GM12878 (cell line): Measurements from ENCODE around the gene ACBD5. TPM values are rescaled to one million over a fixed set of nuclear protein-coding genes. Genes with fewer than 3 reads are reported as not detected.

Experiments used
- ATAC-seq: fragments of 200-7000 bp; cut with Tn5 transposase; 3 replicates; pipeline ENCODE4 v1.9.1; 2020; ENCODE audit warnings: mild to moderate bottlenecking, moderate library complexity
- BruUV-seq: library from RNA; stranded (reverse); fragments of 400-500 nt; replicated peaks from 2 replicates; lab custom pipeline; 2021; lab: Mats Ljungman, UMichigan
- CTCF ChIA-PET: fragments of 300-600 bp; sonication (Branson Sonifier 250); formaldehyde crosslinking; extraction: SDS; loops from one replicate; lab custom pipeline; 2021; ENCODE audit warnings: inconsistent platforms; lab: Yijun Ruan, JAX
- POLR2A ChIA-PET: fragments of 350-600 bp; formaldehyde crosslinking; extraction: SDS; loops from one replicate; lab custom pipeline; 2021; ENCODE audit warnings: inconsistent platforms; lab: Charles Lee
- RAD21 ChIA-PET: fragments of 300-600 bp; sonication (Branson Sonifier 250); formaldehyde crosslinking; loops from one replicate; lab custom pipeline; 2023; ENCODE audit warnings: antibody characterized with exemption; ENCODE audit not compliant: unreplicated experiment; lab: Charles Lee
- SMC1A ChIA-PET: fragments of 300-600 bp; sonication (Branson Sonifier 250); formaldehyde crosslinking; loops from one replicate; lab custom pipeline; 2023; ENCODE audit not compliant: unreplicated experiment, uncharacterized antibody; lab: Charles Lee
- DNase-seq: peaks from one replicate; pipeline ENCODE4 v3.0.0-alpha.2; 2011; ENCODE audit warnings: low read depth, low spot score
- FAIRE-seq: peaks from 3 replicates; lab custom pipeline; 2011; peaks lifted over from hg19 to GRCh38; lab: Jason Lieb, UNC
- H2AFZ ChIP-seq: 2 replicates; pipeline ENCODE4 v1.6.0; 2011; ENCODE audit warnings: low read depth, low read length, control low read depth; ENCODE audit not compliant: control insufficient read depth
- H3K27ac ChIP-seq: 2 replicates; pipeline ENCODE4 v1.5.1; 2011; ENCODE audit warnings: control low read depth; ENCODE audit not compliant: control insufficient read depth, insufficient read depth
- H3K27me3 ChIP-seq, 2 experiments: replicated peaks in 1 of 2; 2 replicates each; pipeline versions ENCODE4 v1.6.0 to v1.6.1; 2011; ENCODE audit warnings: low read length in 1 of 2; ENCODE audit not compliant: control insufficient read depth in 2 of 2, insufficient read depth in 2 of 2
- H3K36me3 ChIP-seq, 2 experiments: 2 replicates each; pipeline ENCODE4 v1.5.1; 2011; ENCODE audit warnings: low read length in 1 of 2; ENCODE audit not compliant: control insufficient read depth in 2 of 2, insufficient read depth in 2 of 2
- H3K4me1 ChIP-seq: 2 replicates; pipeline ENCODE4 v1.6.1; 2011; ENCODE audit warnings: mild to moderate bottlenecking, low read length, moderate library complexity, mixed read lengths; ENCODE audit not compliant: control insufficient read depth, insufficient read depth
- H3K4me2 ChIP-seq: 2 replicates; pipeline ENCODE4 v1.6.0; 2011; ENCODE audit warnings: control low read depth; ENCODE audit not compliant: control insufficient read depth, insufficient read depth
- H3K4me3 ChIP-seq: fragments of 200-600 bp; sonication (generic); 2 replicates; pipeline ENCODE4 v1.5.1; 2016
- H3K79me2 ChIP-seq: 2 replicates; pipeline ENCODE4 v1.6.0; 2011; ENCODE audit warnings: low read length; ENCODE audit not compliant: control insufficient read depth, insufficient read depth
- H3K9ac ChIP-seq: 2 replicates; pipeline ENCODE4 v1.8.0; 2011; ENCODE audit warnings: low read length, control low read depth, mixed read lengths; ENCODE audit not compliant: control insufficient read depth, insufficient read depth
- H3K9me3 ChIP-seq: replicated peaks from 3 replicates; pipeline ENCODE4 v1.5.1; 2011; ENCODE audit warnings: mild to moderate bottlenecking, low read length; ENCODE audit not compliant: control insufficient read depth, insufficient read depth
- H4K20me1 ChIP-seq: 2 replicates; pipeline ENCODE4 v1.6.0; 2011; ENCODE audit not compliant: control insufficient read depth, insufficient read depth
- ASH2L ChIP-seq: fragments of 300-600, 200-600 bp; sonication (generic); IDR thresholded peaks from 2 replicates; pipeline ENCODE4 v1.6.1; 2017; ENCODE audit warnings: low read depth, mild to moderate bottlenecking, borderline replicate concordance
- ATF7 ChIP-seq: fragments of 450-650 bp; IDR thresholded peaks from 2 replicates; pipeline ENCODE4 v1.6.1; 2016; ENCODE audit warnings: low read depth, mild to moderate bottlenecking
- BACH1 ChIP-seq: fragments of 450-650 bp; IDR thresholded peaks from 2 replicates; pipeline ENCODE4 v1.6.1; 2017; ENCODE audit warnings: mild to moderate bottlenecking, borderline replicate concordance
- CEBPB ChIP-seq, 2 experiments: fragments of 150-350 bp in 1 of 2; IDR thresholded peaks; 2 replicates each; pipeline ENCODE4 v1.6.1; 2012 to 2014; ENCODE audit warnings: low read depth in 2 of 2, low read length in 2 of 2, borderline replicate concordance in 1 of 2, inconsistent platforms in 1 of 2
- ETV6 ChIP-seq, 2 experiments: fragments of 450-650 bp in 1 of 2; IDR thresholded peaks in 1 of 2; conservative IDR thresholded peaks in 1 of 2; 2 replicates each; pipeline ENCODE4 v1.6.1; 2014; ENCODE audit warnings: antibody characterized with exemption in 1 of 2, borderline replicate concordance in 1 of 2, low read depth in 1 of 2, mild to moderate bottlenecking in 1 of 2, moderate library complexity in 1 of 2
- HDGF ChIP-seq: fragments of 450-650 bp; IDR thresholded peaks from 2 replicates; pipeline ENCODE4 v1.6.1; 2016; ENCODE audit warnings: antibody characterized with exemption
- POLR2A ChIP-seq: IDR thresholded peaks from 2 replicates; pipeline ENCODE4 v1.6.1; 2011; ENCODE audit warnings: low read depth, mild to moderate bottlenecking, low read length
- POLR2AphosphoS2 ChIP-seq: IDR thresholded peaks from 2 replicates; pipeline ENCODE4 v1.6.1; 2011; ENCODE audit warnings: low read depth, mild to moderate bottlenecking, low read length, improper control_type of control experiment, moderate library complexity
- RB1 ChIP-seq: fragments of 450-650 bp; formaldehyde crosslinking; IDR thresholded peaks from 2 replicates; pipeline ENCODE4 v1.6.1; 2017; ENCODE audit warnings: mild to moderate bottlenecking, borderline replicate concordance
- STAT1 ChIP-seq: fragments of 450-650 bp; conservative IDR thresholded peaks from 2 replicates; pipeline ENCODE4 v1.6.1; 2014; ENCODE audit warnings: antibody characterized with exemption, mild to moderate bottlenecking
- ZNF207 ChIP-seq: fragments of 450-650 bp; IDR thresholded peaks from 2 replicates; pipeline ENCODE4 v1.6.1; 2014; ENCODE audit warnings: antibody characterized with exemption, mild to moderate bottlenecking, borderline replicate concordance
- ZNF274 ChIP-seq: IDR thresholded peaks from one replicate; pipeline ENCODE4 v1.8.0; 2011; ENCODE audit not compliant: insufficient read length, insufficient read depth
- WGBS: methylation state at CpG from one replicate; pipeline ENCODE4 v1.1.6; 2016; ENCODE audit warnings: low lambda C conversion rate; ENCODE audit not compliant: insufficient replicate concordance, insufficient coverage; ENCODE audit errors: missing lambda C conversion rate; 5-methylcytosine and 5-hydroxymethylcytosine counted together
- in situ Hi-C: fragments of 300-500 bp; cut with MboI; formaldehyde crosslinking; loops from 9 replicates; pipeline ENCODE4 v1.14.3; 2018; ENCODE audit warnings: mixed read lengths
- intact Hi-C: fragments of 100-400 bp; cut with micrococcal nuclease; formaldehyde crosslinking; loops from one replicate; pipeline ENCODE4 v1.14.2; 2022; ENCODE audit not compliant: unreplicated experiment
- polyA plus RNA-seq, 11 experiments: library from polyadenylated mRNA; depleted of rRNA in 4 of 11; unstranded in 6 of 11; stranded (reverse) in 5 of 11; fragments of >200 nt; fragmentation: Nextera tagmentation in 4 of 11; fragmentation: Illumina TruSeq in 1 of 11; extraction: Ambion mirVana in 4 of 11; extraction: Trizol in 1 of 11; gene quantifications; 1 replicate in 1 of 11; 2 replicates in 10 of 11; pipeline versions ENCODE4 v1.2.1 to v1.2.3, GENCODE V29; 2011 to 2016; ENCODE audit warnings: inconsistent platforms in 2 of 11, missing spikeins in 2 of 11, low read depth in 1 of 11
- total RNA-seq, 4 experiments: library from RNA; depleted of rRNA in 3 of 4; stranded (reverse); fragments of >200 nt in 3 of 4; fragmentation: Illumina TruSeq in 1 of 4; extraction: Trizol in 1 of 4; gene quantifications; 2 replicates each; pipeline versions ENCODE4 v1.2.1 to v1.2.3, GENCODE V29; 2013 to 2021
- TF ChIP-seq, protein P1 (sequence below): fragments of 450-650 bp; conservative IDR thresholded peaks from 2 replicates; pipeline ENCODE4 v1.6.1; 2017; ENCODE audit warnings: mild to moderate bottlenecking, moderate library complexity
- TF ChIP-seq, protein P2 (sequence below): fragments of 450-650 bp; IDR thresholded peaks from 2 replicates; pipeline ENCODE4 v1.6.1; 2016; ENCODE audit warnings: mild to moderate bottlenecking, moderate library complexity, borderline replicate concordance

The ACBD5 gene
- total and polyA plus RNA-seq, 10 of the 15 experiments (the other 5 are each of a cell fraction or from before 2014, with no cell fraction given): 2.4 to 22.3 (median 12.4) TPM

DNA sequence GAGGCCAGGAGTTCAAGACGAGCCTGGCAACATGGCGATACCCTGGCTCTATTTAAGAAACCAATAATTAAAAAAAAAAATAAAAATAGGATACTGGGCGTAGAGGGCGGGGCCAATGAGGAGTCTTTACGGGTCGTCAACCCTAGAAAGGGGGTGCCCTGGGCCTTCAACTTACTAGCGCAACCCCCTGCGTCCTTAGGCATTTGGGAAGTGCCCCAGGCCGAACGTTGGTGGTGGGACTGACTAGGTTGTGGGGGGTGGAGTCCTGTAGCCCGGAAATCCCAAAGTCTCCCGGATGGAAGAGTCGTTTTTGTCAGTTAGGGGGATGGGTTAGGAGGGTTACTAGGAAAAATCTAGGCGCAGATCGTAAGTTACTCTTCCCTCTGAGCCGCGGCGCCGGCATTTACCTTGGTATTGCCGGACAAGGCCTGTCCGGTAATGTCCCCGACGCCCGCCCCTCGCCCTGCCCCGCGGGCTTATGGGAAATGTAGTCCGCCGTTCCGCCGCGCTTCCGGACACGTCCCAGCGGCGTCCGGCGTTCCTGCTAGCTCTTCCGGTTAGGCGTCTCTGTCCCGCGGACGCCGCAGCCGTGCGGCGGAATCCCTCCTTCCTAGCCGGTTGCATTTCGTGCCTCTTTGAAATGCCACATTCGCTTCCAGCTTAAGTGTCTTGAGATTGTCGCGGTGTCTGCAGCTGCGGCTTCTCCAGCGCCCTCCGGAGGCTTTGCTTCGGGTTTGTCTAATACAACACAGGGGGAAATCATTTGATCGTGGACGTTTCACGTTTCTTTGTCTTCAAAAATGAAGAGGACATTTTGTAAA lies 1.3 kb upstream of the ACBD5 start:
- RAD21 ChIA-PET: interaction anchor here (1.8 kb wide), 1 partner anchor 87 kb away, joined by 6 read pairs; the partner anchor contains the start of genes MASTL and YME1L1
- ATAC-seq (peak; percentile 74), FAIRE-seq (peak; percentile 72), DNase-seq (peak; percentile 80)
- POLR2A ChIA-PET: interaction anchor here (0.5 to 2.4 kb wide), 7 partner anchors 10 to 803 kb away, joined by 3 to 25 read pairs (median 3); partner anchors contain the start of genes APBB1IP, MASTL, RAB18 and YME1L1
- in situ Hi-C loops: loop anchor here (5.0 to 10.0 kb wide), 3 partner anchors 110 to 1293 kb away; partner anchors contain the start of genes RAB18 and WAC
- no peaks in the 10 kb centered on the region for H3K36me3 ChIP-seq
- intact Hi-C loops: loop anchor here (1.0 to 5.0 kb wide), 6 partner anchors 86 to 1290 kb away; partner anchors contain the start of genes ABI1, RAB18 and WAC
- H4K20me1 ChIP-seq: no peaks in the 10 kb centered on the region
- peaks cover 4% of the 10 kb centered on the region; the same call in 1 of the 2 replicates for H3K4me1 ChIP-seq
- H3K27ac ChIP-seq: peak overlapping the region; percentile 95
- SMC1A ChIA-PET: interaction anchor here (0.8 to 1.9 kb wide), 3 partner anchors 11 to 516 kb away, joined by 3 to 12 read pairs (median 3); no protein-coding TSS in a partner anchor
- WGBS: under 1% methylated on average over 58 of the region's 59 CpGs
- CTCF ChIA-PET: interaction anchor here (1.4 to 2.8 kb wide), 4 partner anchors 10 to 381 kb away, joined by 5 to 14 read pairs (median 10); partner anchors contain the start of genes ABI1, MASTL and YME1L1
- no TSS peak for BruUV-seq
- peak overlapping the region; percentile 74 for H3K4me2 ChIP-seq
- H2AFZ ChIP-seq: peak overlapping the region; percentile 98
- peak overlapping the region; percentile 93 for H3K4me3 ChIP-seq
- H3K27me3 ChIP-seq: no peaks in the 10 kb centered on the region
- no peaks in the 10 kb centered on the region for H3K9me3 ChIP-seq
- peaks cover 24% of the 10 kb centered on the region for H3K79me2 ChIP-seq
- peak overlapping the region; percentile 90 for H3K9ac ChIP-seq
- TF ChIP-seq ZNF274 (no peak), STAT1 (no peak), ASH2L (no peak), CEBPB (IDR thresholded peaks at IDR 0.05; ENCODE audit: borderline replicate concordance in 1 of 2, low read depth in 2 of 2, low read length in 2 of 2) (no peak), ZNF207 (peak; percentile 74; the same call in 1 of the 2 replicates), ETV6 (conservative IDR thresholded peaks at IDR 0.05 in 1 of 2, IDR thresholded peaks at IDR 0.05 in 1 of 2; ENCODE audit: borderline replicate concordance in 1 of 2, low read depth in 1 of 2) (peak in 1 of 2 experiments; percentile 94; a peak in 2 of 4 replicates), ATF7 (peak; percentile 59), POLR2AphosphoS2 (peak; percentile 75), HDGF (no peak), POLR2A (peak; percentile 90), RB1 (0 out of 2 replicates have a peak, but pooled peaks have one; percentile 35), BACH1 (peak; percentile 47; the same call in 1 of the 2 replicates)
- TF ChIP-seq, protein P1, sequence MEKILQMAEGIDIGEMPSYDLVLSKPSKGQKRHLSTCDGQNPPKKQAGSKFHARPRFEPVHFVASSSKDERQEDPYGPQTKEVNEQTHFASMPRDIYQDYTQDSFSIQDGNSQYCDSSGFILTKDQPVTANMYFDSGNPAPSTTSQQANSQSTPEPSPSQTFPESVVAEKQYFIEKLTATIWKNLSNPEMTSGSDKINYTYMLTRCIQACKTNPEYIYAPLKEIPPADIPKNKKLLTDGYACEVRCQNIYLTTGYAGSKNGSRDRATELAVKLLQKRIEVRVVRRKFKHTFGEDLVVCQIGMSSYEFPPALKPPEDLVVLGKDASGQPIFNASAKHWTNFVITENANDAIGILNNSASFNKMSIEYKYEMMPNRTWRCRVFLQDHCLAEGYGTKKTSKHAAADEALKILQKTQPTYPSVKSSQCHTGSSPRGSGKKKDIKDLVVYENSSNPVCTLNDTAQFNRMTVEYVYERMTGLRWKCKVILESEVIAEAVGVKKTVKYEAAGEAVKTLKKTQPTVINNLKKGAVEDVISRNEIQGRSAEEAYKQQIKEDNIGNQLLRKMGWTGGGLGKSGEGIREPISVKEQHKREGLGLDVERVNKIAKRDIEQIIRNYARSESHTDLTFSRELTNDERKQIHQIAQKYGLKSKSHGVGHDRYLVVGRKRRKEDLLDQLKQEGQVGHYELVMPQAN: peak; percentile 68; the same call in 1 of the 2 replicates
- TF ChIP-seq, protein P2, sequence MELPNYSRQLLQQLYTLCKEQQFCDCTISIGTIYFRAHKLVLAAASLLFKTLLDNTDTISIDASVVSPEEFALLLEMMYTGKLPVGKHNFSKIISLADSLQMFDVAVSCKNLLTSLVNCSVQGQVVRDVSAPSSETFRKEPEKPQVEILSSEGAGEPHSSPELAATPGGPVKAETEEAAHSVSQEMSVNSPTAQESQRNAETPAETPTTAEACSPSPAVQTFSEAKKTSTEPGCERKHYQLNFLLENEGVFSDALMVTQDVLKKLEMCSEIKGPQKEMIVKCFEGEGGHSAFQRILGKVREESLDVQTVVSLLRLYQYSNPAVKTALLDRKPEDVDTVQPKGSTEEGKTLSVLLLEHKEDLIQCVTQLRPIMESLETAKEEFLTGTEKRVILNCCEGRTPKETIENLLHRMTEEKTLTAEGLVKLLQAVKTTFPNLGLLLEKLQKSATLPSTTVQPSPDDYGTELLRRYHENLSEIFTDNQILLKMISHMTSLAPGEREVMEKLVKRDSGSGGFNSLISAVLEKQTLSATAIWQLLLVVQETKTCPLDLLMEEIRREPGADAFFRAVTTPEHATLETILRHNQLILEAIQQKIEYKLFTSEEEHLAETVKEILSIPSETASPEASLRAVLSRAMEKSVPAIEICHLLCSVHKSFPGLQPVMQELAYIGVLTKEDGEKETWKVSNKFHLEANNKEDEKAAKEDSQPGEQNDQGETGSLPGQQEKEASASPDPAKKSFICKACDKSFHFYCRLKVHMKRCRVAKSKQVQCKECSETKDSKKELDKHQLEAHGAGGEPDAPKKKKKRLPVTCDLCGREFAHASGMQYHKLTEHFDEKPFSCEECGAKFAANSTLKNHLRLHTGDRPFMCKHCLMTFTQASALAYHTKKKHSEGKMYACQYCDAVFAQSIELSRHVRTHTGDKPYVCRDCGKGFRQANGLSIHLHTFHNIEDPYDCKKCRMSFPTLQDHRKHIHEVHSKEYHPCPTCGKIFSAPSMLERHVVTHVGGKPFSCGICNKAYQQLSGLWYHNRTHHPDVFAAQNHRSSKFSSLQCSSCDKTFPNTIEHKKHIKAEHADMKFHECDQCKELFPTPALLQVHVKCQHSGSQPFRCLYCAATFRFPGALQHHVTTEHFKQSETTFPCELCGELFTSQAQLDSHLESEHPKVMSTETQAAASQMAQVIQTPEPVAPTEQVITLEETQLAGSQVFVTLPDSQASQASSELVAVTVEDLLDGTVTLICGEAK: peak; percentile 91
